PC-9 (cell line): ENCODE data around the gene MAGI2.

Source experiments
- EZH2 ChIP-seq: fragments of 200-600 bp; sonication (generic); IDR thresholded peaks from 2 replicates; pipeline ENCODE4 v1.8.0; 2017; ENCODE audit warnings: antibody characterized with exemption, low read depth
- TF ChIP-seq, protein P1 (sequence below): fragments of 200-600 bp; sonication (generic); conservative IDR thresholded peaks from 2 replicates; pipeline ENCODE4 v1.6.1; 2017; ENCODE audit warnings: mixed run types, antibody characterized with exemption, mild to moderate bottlenecking, moderate library complexity

DNA sequence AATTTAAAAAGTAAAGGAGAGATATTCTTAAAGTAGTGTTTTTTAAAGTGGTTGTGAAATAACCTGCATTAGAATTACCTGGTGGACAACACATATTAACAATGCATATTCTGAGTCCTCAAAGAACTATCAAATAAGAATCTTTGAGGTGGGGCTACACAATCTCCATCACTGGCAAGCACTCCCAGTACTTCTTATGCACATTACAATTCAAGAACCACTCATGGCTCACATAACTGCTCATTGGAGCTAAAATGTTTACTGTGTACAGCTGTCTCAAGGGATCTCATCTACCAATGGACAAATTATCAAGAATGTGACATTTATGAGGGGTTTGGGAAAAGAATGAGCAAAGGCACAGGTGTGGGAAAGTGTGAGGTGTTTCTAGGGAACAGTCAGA, 962.9 kb downstream of the MAGI2 start:
- TF ChIP-seq EZH2: no peak
- TF ChIP-seq, protein P1, sequence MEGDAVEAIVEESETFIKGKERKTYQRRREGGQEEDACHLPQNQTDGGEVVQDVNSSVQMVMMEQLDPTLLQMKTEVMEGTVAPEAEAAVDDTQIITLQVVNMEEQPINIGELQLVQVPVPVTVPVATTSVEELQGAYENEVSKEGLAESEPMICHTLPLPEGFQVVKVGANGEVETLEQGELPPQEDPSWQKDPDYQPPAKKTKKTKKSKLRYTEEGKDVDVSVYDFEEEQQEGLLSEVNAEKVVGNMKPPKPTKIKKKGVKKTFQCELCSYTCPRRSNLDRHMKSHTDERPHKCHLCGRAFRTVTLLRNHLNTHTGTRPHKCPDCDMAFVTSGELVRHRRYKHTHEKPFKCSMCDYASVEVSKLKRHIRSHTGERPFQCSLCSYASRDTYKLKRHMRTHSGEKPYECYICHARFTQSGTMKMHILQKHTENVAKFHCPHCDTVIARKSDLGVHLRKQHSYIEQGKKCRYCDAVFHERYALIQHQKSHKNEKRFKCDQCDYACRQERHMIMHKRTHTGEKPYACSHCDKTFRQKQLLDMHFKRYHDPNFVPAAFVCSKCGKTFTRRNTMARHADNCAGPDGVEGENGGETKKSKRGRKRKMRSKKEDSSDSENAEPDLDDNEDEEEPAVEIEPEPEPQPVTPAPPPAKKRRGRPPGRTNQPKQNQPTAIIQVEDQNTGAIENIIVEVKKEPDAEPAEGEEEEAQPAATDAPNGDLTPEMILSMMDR: no peak
